Stimulated activated CD8-positive, alpha-beta memory T cell treated with anti-CD3 and anti-CD28 coated beads, Interleukin-12 subunit alpha, Interleukin-12 subunit beta, amount 100 ng/mL, for 24 hours (primary cell): ENCODE data around the gene COL4A6.

Experiments used
- DNase-seq: peaks from one replicate; pipeline ENCODE4 v3.0.0-alpha.2; 2020; ENCODE audit errors: extremely low read depth

Gene COL4A6

DNA sequence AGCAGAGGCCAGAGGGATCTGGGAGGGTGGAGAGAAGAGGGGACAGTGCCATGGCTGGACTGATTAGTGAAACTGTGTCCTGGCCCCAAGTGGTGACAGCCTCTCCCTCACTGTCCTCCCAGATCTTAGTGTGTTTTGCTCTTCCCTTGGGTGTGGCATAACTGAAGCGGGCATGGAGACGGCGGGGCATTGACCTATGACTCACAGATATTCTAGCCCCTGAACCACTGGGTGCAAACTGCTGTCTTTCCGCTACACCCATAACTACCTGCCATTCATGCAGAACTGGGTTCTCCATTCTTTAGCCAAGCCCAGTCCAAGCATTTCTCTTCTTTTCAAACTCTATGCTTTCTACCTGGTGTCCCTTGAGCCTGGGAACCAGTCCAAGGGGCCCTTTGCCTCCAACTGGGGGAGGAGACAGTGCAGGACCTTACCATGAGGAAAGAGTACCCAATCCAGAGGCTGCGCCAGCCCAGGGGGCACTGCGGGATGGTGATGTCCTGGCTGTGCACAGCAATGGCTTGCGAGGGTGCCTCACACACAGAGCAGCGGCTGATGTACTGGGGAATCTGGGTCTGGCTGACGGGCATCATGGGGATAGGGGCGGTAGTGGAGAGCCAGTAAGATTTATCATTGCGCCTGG is 279.1 kb downstream of the COL4A6 start:
- DNase-seq: no peak

DNA sequence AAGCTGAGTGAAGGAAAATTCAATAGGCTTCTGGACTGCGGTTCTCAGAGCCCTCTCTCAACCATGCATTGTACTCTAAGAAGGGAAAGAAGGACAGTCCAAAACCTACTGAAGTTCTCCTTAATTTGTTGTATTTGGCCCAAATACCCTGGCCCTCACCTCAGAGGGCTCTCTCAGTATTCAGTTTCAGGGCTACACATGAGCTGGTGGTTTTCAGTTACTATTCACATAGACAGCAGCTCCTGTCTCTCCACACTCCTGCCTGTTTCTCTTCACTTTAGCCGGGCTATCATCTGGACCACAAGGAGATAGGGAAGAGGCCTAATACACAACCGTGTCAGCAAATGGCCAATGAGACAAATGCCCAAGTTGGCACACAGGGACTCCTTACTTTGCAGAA is 280.6 kb downstream of the COL4A6 start:
- DNase-seq: no peak

- no peak for DNase-seq
Observed at GRCh38 chrX:108156934-108157466, 281.2 kb downstream of the COL4A6 start.

DNA sequence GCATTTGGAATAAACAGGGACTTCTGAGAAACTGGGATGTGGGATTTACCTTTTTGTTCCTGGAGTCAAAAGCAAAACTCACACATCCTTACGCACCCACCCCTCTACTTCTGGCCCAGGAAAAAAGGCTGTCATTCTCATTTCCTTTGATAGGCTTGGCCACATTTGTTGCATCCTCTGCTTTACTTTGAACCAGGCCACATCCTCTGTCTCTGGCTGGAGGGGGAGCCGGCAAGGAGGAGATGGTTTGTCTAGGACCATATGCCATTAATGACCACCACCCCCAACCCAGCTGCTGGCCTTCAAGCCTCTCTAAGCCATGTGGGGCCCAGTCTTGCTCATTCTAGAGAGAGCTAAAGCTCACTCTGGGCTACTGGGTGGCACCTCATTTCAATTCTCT is 282.1 kb downstream of the COL4A6 start:
- no peak for DNase-seq

GRCh38 chrX:108148524-108148923 is 289.7 kb downstream of the COL4A6 start:
- DNase-seq: no peak

- DNase-seq: no peak
Observed at GRCh38 chrX:108138814-108139702, 299.2 kb downstream of the COL4A6 start.

DNA sequence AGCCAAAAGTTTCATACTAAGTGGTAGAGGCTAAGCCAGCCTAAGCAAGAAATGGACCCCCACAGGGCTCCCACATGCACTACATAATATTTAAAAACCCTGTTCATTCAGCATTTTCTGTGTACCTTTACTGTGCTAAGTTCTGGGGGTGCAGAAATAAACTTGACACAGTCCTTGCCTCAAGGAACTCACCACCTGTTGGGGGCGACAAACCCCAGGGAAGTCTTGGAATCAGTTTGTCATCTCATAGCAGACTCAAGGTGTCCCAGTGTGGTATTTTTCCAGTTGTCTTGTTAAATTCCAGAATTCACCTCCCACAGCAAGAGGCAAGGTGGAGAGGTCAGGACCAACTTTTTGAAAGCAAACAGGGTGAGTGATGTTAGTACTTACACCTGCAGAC is 303.5 kb downstream of the COL4A6 start:
- no peak for DNase-seq

DNA sequence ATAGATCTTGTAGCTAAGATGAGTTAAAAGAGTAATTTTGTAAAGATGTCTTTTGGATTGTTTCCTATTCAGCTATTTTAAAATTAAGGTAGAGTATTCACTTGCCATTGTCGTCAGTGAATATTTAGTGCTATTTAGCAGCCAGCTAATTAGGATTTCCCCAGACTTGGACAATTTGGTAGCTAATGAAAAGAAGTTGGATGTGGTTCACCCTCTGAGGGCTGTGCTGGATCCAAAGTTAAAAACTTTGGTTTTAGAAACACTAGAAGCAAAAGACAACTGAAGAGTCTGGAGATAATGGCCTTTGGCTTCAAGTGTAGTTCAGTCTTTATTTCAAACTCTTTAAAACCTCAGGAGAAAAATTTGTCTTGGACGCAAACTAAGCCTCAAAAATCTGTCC is 305.3 kb downstream of the COL4A6 start:
- DNase-seq: no peak

DNA sequence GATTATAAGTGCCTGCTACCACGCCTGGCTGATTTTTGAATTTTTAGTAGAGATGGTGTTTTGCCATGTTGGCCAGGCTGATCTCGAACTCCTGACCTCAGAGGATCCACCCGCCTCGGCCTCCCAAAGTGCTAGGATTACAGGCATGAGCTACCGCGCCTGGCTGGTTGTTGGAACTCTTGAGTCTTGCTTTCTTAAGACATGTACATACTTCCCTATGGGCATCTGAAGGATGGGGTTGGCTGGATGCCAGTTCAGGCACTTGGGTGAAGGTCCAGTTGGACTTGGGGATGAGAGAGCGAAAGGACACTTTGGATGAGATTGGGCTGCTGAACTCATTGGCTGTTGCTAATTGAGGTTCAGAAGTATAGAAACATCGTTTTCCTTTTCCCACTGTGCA is 306.2 kb downstream of the COL4A6 start:
- no peak for DNase-seq

GRCh38 chrX:108131471-108131870 is 306.8 kb downstream of the COL4A6 start:
- DNase-seq: no peak

GRCh38 chrX:108130889-108131288 is 307.3 kb downstream of the COL4A6 start:
- DNase-seq: no peak

GRCh38 chrX:108127152-108127551 is 311.1 kb downstream of the COL4A6 start:
- no peak for DNase-seq

DNA sequence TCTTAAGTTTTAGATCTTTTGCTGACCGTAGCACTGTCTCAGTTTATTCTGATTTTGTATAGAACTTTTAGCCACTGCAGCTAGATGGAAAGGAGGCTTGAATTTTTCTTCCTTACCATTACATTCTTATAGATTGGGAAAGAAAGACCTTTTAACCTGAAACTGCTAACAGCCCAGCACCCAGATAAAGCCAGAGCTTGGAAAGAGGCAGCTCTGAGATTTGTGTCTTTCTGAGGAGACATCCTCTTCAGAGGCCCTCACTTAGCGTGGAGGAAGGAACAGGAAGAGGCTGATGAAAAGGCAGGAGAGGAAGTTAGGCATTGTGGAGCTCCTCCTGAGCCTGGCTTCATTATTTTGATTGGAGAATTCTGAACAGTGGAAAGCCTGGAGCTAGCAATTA is 311.6 kb downstream of the COL4A6 start:
- no peak for DNase-seq

- no peak for DNase-seq
Observed at GRCh38 chrX:108123591-108124366, 314.4 kb downstream of the COL4A6 start.

- no peak for DNase-seq
Observed at GRCh38 chrX:108122748-108123147, 315.5 kb downstream of the COL4A6 start.

GRCh38 chrX:108121291-108121690 is 316.9 kb downstream of the COL4A6 start:
- DNase-seq: no peak

DNA sequence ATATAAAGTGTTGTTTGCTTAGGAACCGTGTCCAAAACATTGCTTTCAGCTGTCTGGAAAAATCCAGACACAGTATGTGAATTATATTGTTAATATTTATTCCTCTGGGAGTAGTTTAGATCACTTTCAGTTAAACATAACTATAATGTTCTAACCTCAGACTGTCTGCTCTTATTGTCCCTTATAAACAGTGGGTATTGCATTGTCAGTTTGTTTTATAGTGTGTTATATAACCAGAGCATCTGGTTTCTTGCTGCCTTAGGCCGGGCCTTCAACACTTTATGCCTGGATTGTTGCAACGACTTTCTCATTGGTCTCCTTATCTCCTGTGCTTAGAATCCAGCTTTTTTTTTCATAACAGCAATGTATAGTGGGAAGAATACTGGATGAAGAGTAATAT is 320.2 kb downstream of the COL4A6 start:
- no peak for DNase-seq

GRCh38 chrX:108114541-108114940 is 323.7 kb downstream of the COL4A6 start:
- DNase-seq: no peak
